CD4-positive, CD25-positive, alpha-beta regulatory T cell (primary cell): ENCODE data around the gene KLK7. TPM values are rescaled to one million over a fixed set of nuclear protein-coding genes. Genes with fewer than 3 reads are reported as not detected.

Source experiments
- ATAC-seq, 2 donors: fragments of 150-1000 bp; cut with Tn5 transposase; one replicate each; pipeline ENCODE4 v1.10.0; 2021; ENCODE audit warnings: low read depth in 2 of 2, moderate number of reproducible peaks in 2 of 2, moderate library complexity in 1 of 2
- DNase-seq, 3 donors: peaks; one replicate each; pipeline versions ENCODE4 v3.0.0 to v3.0.0-alpha.2; 2012 to 2022; ENCODE audit warnings: mixed read lengths in 1 of 3
- H3K27ac ChIP-seq: one replicate; pipeline ENCODE4 v1.7.0; 2013; ENCODE audit warnings: mild to moderate bottlenecking, low read length; ENCODE audit not compliant: insufficient read depth, poor library complexity, severe bottlenecking
- H3K27me3 ChIP-seq: one replicate; pipeline ENCODE4 v1.7.0; 2013; ENCODE audit warnings: low read length; ENCODE audit not compliant: control insufficient read depth, insufficient read depth
- H3K36me3 ChIP-seq: one replicate; pipeline ENCODE4 v1.7.0; 2013; ENCODE audit warnings: mild to moderate bottlenecking, low read length, moderate library complexity; ENCODE audit not compliant: control insufficient read depth, insufficient read depth
- H3K4me1 ChIP-seq: 2 replicates; pipeline ENCODE4 v1.7.0; 2013; ENCODE audit warnings: mild to moderate bottlenecking, low read length; ENCODE audit not compliant: insufficient read depth, control insufficient read depth, poor library complexity, severe bottlenecking
- H3K4me3 ChIP-seq: one replicate; pipeline ENCODE4 v1.7.0; 2013; ENCODE audit warnings: low read depth, mild to moderate bottlenecking, low read length, moderate library complexity
- H3K9me3 ChIP-seq, 2 experiments: 1 replicate in 1 of 2; 2 replicates in 1 of 2; pipeline ENCODE4 v1.7.0; 2013; ENCODE audit warnings: low read length in 2 of 2, mild to moderate bottlenecking in 1 of 2, moderate library complexity in 1 of 2; ENCODE audit not compliant: control insufficient read depth in 2 of 2
- H3K27ac Mint-ChIP-seq, 3 donors: one replicate each; pipeline ENCODE4 v1.8.0; 2020 to 2022; ENCODE audit warnings: mild to moderate bottlenecking in 3 of 3, mixed read lengths in 3 of 3, moderate library complexity in 2 of 3
- H3K27me3 Mint-ChIP-seq: one replicate; pipeline ENCODE4 v1.8.0; 2022; ENCODE audit warnings: mild to moderate bottlenecking, mixed read lengths
- H3K36me3 Mint-ChIP-seq: one replicate; pipeline ENCODE4 v1.8.0; 2020; ENCODE audit warnings: mixed read lengths
- H3K4me1 Mint-ChIP-seq, 4 donors: one replicate each; pipeline ENCODE4 v1.8.0; 2020 to 2022; ENCODE audit warnings: mixed read lengths in 4 of 4, mild to moderate bottlenecking in 1 of 4
- H3K4me3 Mint-ChIP-seq, 4 donors: one replicate each; pipeline ENCODE4 v1.8.0; 2020 to 2022; ENCODE audit warnings: mild to moderate bottlenecking in 4 of 4, mixed read lengths in 4 of 4, moderate library complexity in 3 of 4
- H3K9me3 Mint-ChIP-seq, 7 donors: one replicate each; pipeline ENCODE4 v1.8.0; 2020 to 2022; ENCODE audit warnings: mixed read lengths in 7 of 7, mild to moderate bottlenecking in 3 of 7, moderate library complexity in 2 of 7
- polyA plus RNA-seq, 4 donors: library from polyadenylated mRNA; unstranded; fragments of 300-500 nt; fragmentation: Illumina TruSeq; gene quantifications; one replicate each; pipeline ENCODE4 v1.2.3, GENCODE V29; 2021
- total RNA-seq: library from RNA; stranded (reverse); gene quantifications from one replicate; pipeline ENCODE4 v1.2.3, GENCODE V29; 2022

KLK7 gene
- total and polyA plus RNA-seq, 5 donors from 2014 or later = not detected

GRCh38 chr19:50963381-50963780 lies 20.3 kb downstream of the KLK7 start:
- H3K4me1 Mint-ChIP-seq = no peaks in the 10 kb centered on the region
- no peaks in the 10 kb centered on the region for H3K36me3 Mint-ChIP-seq
- H3K27me3 Mint-ChIP-seq = no peaks in the 10 kb centered on the region
- no peak overlapping the region for H3K27ac ChIP-seq
- no peaks in the 10 kb centered on the region for H3K36me3 ChIP-seq
- H3K9me3 Mint-ChIP-seq = peaks cover 0 to 16% (median 3%) of the 10 kb centered on the region in 7 donors
- DNase-seq (no peak), ATAC-seq (no peak)
- H3K27ac Mint-ChIP-seq = no peak overlapping the region
- no peaks in the 10 kb centered on the region for H3K9me3 ChIP-seq
- no peak overlapping the region for H3K4me3 ChIP-seq
- no peak overlapping the region for H3K4me3 Mint-ChIP-seq
- H3K27me3 ChIP-seq = no peaks in the 10 kb centered on the region
- H3K4me1 ChIP-seq = no peaks in the 10 kb centered on the region

GRCh38 chr19:50962245-50962644 lies 21.5 kb downstream of the KLK7 start:
- ATAC-seq = no peak

GRCh38 chr19:50959731-50960500 lies 23.8 kb downstream of the KLK7 start:
- peaks cover 5% of the 10 kb centered on the region for H3K27me3 Mint-ChIP-seq

More at GRCh38 chr19:50962245-50962644, 21.5 kb downstream of the KLK7 start:
- peaks cover 4% of the 10 kb centered on the region for H3K27me3 Mint-ChIP-seq
- no peak for DNase-seq
- no peak overlapping the region for H3K4me3 Mint-ChIP-seq
- H3K27ac Mint-ChIP-seq = no peak overlapping the region
- no peaks in the 10 kb centered on the region for H3K4me1 Mint-ChIP-seq
- no peaks in the 10 kb centered on the region for H3K27me3 ChIP-seq
- H3K27ac ChIP-seq = no peak overlapping the region
- peaks cover 0 to 16% (median 3%) of the 10 kb centered on the region in 7 donors for H3K9me3 Mint-ChIP-seq
- H3K4me3 ChIP-seq = no peak overlapping the region
- H3K9me3 ChIP-seq = no peaks in the 10 kb centered on the region
- H3K4me1 ChIP-seq = no peaks in the 10 kb centered on the region
- H3K36me3 Mint-ChIP-seq = no peaks in the 10 kb centered on the region
- H3K36me3 ChIP-seq = no peaks in the 10 kb centered on the region

GRCh38 chr19:50957587-50957986 lies 26.1 kb downstream of the KLK7 start:
- no peaks in the 10 kb centered on the region for H3K36me3 Mint-ChIP-seq
- no peaks in the 10 kb centered on the region for H3K4me1 ChIP-seq
- H3K27ac Mint-ChIP-seq = no peak overlapping the region
- DNase-seq (no peak), ATAC-seq (no peak)
- no peaks in the 10 kb centered on the region for H3K36me3 ChIP-seq
- peaks cover 5% of the 10 kb centered on the region for H3K27me3 Mint-ChIP-seq
- H3K9me3 Mint-ChIP-seq = peaks cover 0 to 11% (median 5%) of the 10 kb centered on the region in 7 donors
- H3K4me3 ChIP-seq = no peak overlapping the region
- no peak overlapping the region for H3K27ac ChIP-seq
- no peaks in the 10 kb centered on the region for H3K27me3 ChIP-seq
- no peaks in the 10 kb centered on the region for H3K9me3 ChIP-seq
- no peak overlapping the region for H3K4me3 Mint-ChIP-seq
- no peaks in the 10 kb centered on the region for H3K4me1 Mint-ChIP-seq

More at GRCh38 chr19:50959731-50960500, 23.8 kb downstream of the KLK7 start:
- Mint-ChIP-seq H3K4me3 (no peak overlapping the region), H3K9me3 (peaks cover 0 to 16% (median 3%) of the 10 kb centered on the region in 7 donors), H3K27ac (peak overlapping the region in 1 of 3 donors; percentile 89), H3K36me3 (no peaks in the 10 kb centered on the region), H3K4me1 (no peaks in the 10 kb centered on the region)
- H3K9me3 ChIP-seq = no peaks in the 10 kb centered on the region
- DNase-seq = no peak
- H3K4me3 ChIP-seq = no peak overlapping the region
- ATAC-seq = no peak
- no peaks in the 10 kb centered on the region for H3K36me3 ChIP-seq
- no peaks in the 10 kb centered on the region for H3K27me3 ChIP-seq
- H3K27ac ChIP-seq = no peak overlapping the region
- H3K4me1 ChIP-seq = no peaks in the 10 kb centered on the region

- no peak within 1 kb of the TSS for H3K27ac Mint-ChIP-seq
- Histone ChIP-seq H3K4me3 (no peak within 1 kb of the TSS), H3K4me1 (no peaks in the 10 kb centered on the region), H3K27me3 (no peaks in the 10 kb centered on the region), H3K9me3 (no peaks in the 10 kb centered on the region), H3K36me3 (no peaks in the 10 kb centered on the region), H3K27ac (no peak within 1 kb of the TSS)
- H3K4me1 Mint-ChIP-seq = no peaks in the 10 kb centered on the region
- peaks cover 8% of the 10 kb centered on the region for H3K27me3 Mint-ChIP-seq
- H3K9me3 Mint-ChIP-seq = peaks cover 0 to 5% (median 0%) of the 10 kb centered on the region in 7 donors
- H3K4me3 Mint-ChIP-seq = no peak within 1 kb of the TSS
- DNase-seq (no peak), ATAC-seq (no peak)
- H3K36me3 Mint-ChIP-seq = no peaks in the 10 kb centered on the region
These were observed 30.8 kb downstream of the KLK7 start, which contains the start of gene KLK5 for GRCh38 chr19:50952910-50953309. KLK5 (minus strand) TSS chr19:50953038; CDS start chr19:50952657, 381 bp downstream.

GRCh38 chr19:50949861-50950260 lies 33.9 kb downstream of the KLK7 start:
- Histone ChIP-seq H3K27me3 (no peaks in the 10 kb centered on the region), H3K27ac (no peak overlapping the region), H3K4me3 (no peak overlapping the region), H3K4me1 (no peaks in the 10 kb centered on the region), H3K36me3 (no peaks in the 10 kb centered on the region), H3K9me3 (no peaks in the 10 kb centered on the region)
- ATAC-seq = no peak
- H3K27me3 Mint-ChIP-seq = peaks cover 4% of the 10 kb centered on the region
- H3K27ac Mint-ChIP-seq = no peak overlapping the region
- no peak for DNase-seq
- H3K4me3 Mint-ChIP-seq = no peak overlapping the region
- H3K4me1 Mint-ChIP-seq = no peaks in the 10 kb centered on the region
- H3K36me3 Mint-ChIP-seq = no peaks in the 10 kb centered on the region
- H3K9me3 Mint-ChIP-seq = peaks cover 0 to 5% (median 0%) of the 10 kb centered on the region in 7 donors

- Mint-ChIP-seq H3K4me3 (no peak overlapping the region), H3K36me3 (no peaks in the 10 kb centered on the region), H3K27ac (no peak overlapping the region), H3K27me3 (peaks cover 9% of the 10 kb centered on the region), H3K4me1 (no peaks in the 10 kb centered on the region), H3K9me3 (peaks cover 0 to 9% (median 0%) of the 10 kb centered on the region in 7 donors)
- ATAC-seq = no peak
- H3K27me3 ChIP-seq = no peaks in the 10 kb centered on the region
- no peaks in the 10 kb centered on the region for H3K4me1 ChIP-seq
- H3K9me3 ChIP-seq = no peaks in the 10 kb centered on the region
- no peaks in the 10 kb centered on the region for H3K36me3 ChIP-seq
- no peak for DNase-seq
- no peak overlapping the region for H3K27ac ChIP-seq
- H3K4me3 ChIP-seq = no peak overlapping the region
These were observed 36.6 kb downstream of the KLK7 start for GRCh38 chr19:50947123-50947522.

GRCh38 chr19:50944795-50945194 lies 38.9 kb downstream of the KLK7 start:
- Mint-ChIP-seq H3K27ac (peak overlapping the region in 1 of 3 donors; percentile 69), H3K4me1 (no peaks in the 10 kb centered on the region), H3K9me3 (peaks cover 0 to 10% (median 2%) of the 10 kb centered on the region in 7 donors), H3K36me3 (peaks cover 3% of the 10 kb centered on the region), H3K4me3 (no peak overlapping the region), H3K27me3 (peaks cover 9% of the 10 kb centered on the region)
- H3K27me3 ChIP-seq = no peaks in the 10 kb centered on the region
- no peak for DNase-seq
- no peaks in the 10 kb centered on the region for H3K4me1 ChIP-seq
- H3K36me3 ChIP-seq = no peaks in the 10 kb centered on the region
- no peak for ATAC-seq
- H3K4me3 ChIP-seq = no peak overlapping the region
- H3K9me3 ChIP-seq = no peaks in the 10 kb centered on the region
- H3K27ac ChIP-seq = no peak overlapping the region
